ENCODE measurements around the gene CYP4F22.

DNA sequence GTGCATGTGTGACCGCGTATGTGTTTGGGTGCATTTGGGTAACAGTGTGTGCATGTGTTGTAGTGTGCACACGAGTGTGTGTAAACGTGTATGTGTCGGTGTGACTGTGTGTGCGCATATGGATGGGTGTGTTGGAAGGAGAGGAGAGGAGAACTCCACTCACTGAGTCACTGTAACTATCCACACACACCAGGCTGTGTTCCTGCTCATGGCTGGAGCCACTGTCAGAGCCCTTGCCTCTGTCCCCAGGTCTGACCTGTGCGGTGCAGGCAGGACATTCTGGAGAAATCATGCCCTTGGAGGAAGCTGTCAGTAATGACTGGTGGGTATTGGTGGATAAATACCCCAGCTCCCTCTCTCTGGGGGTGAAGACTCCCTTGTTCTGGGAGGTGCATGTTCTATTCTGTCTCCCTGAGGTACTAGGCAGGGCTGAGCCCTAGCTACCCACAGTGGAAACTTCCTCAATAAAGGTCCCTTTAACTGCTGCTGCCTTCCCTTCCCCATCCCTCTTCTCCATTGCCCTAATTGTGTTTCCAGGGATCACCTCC, 48.4 kb downstream of the CYP4F22 start:
- no peak for TF ChIP-seq YY1 (IDR thresholded peaks at IDR 0.05; ENCODE audit: insufficient read depth, insufficient read length)
- no peak for TF ChIP-seq ZNF274 (IDR thresholded peaks at IDR 0.05; ENCODE audit: low read depth, low read length)
- no peak for TF ChIP-seq SUZ12 (IDR thresholded peaks at IDR 0.05; ENCODE audit: extremely low read depth, insufficient read depth, insufficient read length)

Data from NT2/D1 (cell line).